HG02884 (cell line): ENCODE data around the gene GGT5.
"Not testable (repeated sequence)": the region's sequence is repeated elsewhere in the genome, so short reads cannot be mapped to it uniquely, and the experiment has no call there.

ENCODE experiments used
- ATAC-seq: cut with Tn5 transposase; IDR thresholded peaks from one replicate; pipeline ENCODE4 v1.9.1; 2021; ENCODE audit warnings: mild to moderate bottlenecking, moderate library complexity; ENCODE audit not compliant: unreplicated experiment

The GGT5 gene

DNA sequence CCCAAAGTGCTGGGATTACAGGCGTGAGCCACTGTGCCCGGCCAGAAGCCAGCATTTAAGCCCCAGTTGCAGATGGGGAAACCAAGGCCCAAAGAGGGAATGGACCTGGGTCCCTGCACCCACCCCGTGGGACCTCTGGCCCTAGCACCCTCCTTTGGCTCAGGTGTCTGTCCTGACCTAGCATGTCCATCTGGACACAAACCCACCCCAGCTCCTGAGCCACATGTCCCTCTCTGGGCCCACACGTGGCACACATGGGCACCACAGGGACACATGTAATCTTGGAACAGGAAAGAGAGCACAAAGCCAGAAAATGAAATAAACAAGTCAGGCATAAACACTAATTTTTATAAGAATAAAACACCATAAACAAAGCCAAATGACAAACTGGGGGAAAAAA is 9.6 kb downstream of the GGT5 start:
- no peak for ATAC-seq

DNA sequence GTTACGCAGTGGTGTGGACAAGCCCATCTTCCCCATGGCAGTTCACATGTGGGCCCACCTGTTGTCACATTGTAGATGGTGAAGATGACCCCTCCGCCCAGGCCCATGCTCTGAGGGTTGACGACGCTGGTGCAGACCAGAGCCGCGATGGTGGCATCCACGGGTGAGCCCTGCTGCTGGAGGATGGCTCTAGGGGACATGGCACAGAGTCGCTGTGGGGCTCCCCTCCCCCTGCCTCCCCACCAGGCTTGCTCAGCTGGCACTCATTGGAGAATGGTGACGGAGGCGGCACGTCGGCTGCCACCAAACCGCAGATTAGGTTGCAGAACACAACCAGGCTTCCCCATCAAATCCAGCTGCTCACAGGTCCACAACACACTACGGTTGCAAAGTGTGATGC is 11.1 kb downstream of the GGT5 start:
- no peak for ATAC-seq

DNA sequence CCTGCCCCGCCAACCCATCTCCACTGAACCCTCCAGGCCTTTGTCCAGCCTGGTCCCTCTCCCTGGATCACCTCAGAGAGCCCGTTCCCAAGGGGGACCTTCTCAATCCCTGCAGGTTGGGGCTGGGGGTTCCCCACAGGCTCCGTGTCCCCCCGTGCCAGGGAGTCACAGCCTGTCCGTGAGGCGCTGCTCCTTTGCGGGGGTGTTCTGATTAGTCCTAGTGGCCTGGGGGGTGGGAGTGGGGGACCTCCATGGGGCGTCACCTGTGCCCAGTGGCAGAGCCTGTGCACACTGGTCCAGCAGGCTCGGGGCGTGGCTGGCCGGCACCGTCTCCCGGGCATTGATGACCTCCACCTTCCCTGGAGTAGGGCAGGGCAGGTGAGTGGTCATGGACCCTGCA is 11.6 kb downstream of the GGT5 start:
- ATAC-seq, result no peak

DNA sequence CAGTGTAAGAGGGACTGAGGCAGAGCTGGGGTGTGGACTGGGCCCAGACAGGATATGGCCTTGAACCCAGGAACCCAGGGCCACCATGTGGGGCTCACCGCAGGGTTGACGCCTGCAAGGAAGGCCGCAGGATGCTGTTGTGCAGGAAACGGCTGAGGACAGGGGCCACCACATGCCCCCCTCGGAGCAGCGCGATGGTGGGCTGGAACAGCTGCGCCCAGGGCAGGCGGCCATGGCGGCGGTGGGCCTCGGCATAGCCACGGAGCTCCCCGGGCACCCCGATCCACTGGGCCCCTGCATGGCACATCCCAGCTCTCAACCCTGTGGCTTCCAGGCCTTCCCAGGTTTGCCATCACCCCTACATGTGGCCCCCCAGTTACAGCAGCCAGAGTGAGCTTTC is 12.2 kb downstream of the GGT5 start:
- no peak for ATAC-seq

DNA sequence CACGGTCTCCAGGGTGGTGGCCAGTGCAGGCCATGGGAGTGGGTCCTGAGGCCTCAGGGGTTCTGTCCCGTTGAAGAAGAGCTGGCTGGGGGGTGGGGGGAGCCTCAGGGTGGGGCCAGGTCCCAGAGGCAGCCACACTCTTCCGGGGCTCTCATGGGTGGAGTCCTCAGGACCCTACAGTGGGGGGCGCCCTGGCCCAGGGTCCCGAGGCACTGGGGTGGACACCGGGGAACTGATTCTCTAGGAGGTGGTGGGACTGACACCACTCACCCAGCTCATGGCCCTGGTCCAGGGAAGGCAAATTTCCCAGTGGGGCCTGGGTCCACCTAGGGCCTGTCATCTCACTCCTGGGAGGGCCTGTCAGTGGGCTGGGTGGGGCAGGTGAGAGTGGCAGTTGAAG is 12.8 kb downstream of the GGT5 start:
- ATAC-seq, result no peak

DNA sequence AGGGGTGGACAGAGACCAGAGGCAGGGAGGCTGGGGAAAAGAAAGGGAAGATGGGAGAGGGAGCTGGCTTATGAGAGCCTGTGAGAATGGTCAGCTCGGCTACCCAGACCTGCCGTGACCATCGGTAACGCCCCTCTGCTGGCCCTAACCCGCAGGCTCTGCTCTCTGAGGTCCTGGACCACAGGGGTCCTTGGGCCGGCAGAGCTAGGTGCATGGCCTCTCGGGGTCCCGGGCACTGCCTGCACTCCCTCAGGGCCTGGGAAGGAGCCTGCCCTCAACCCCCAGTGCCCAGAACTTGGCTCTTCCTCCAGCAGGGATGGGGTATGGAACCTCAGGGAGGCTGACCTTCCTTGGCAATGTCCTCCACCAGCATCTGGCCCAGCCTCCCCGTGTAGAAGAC is 13.2 kb downstream of the GGT5 start:
- ATAC-seq, result no peak

DNA sequence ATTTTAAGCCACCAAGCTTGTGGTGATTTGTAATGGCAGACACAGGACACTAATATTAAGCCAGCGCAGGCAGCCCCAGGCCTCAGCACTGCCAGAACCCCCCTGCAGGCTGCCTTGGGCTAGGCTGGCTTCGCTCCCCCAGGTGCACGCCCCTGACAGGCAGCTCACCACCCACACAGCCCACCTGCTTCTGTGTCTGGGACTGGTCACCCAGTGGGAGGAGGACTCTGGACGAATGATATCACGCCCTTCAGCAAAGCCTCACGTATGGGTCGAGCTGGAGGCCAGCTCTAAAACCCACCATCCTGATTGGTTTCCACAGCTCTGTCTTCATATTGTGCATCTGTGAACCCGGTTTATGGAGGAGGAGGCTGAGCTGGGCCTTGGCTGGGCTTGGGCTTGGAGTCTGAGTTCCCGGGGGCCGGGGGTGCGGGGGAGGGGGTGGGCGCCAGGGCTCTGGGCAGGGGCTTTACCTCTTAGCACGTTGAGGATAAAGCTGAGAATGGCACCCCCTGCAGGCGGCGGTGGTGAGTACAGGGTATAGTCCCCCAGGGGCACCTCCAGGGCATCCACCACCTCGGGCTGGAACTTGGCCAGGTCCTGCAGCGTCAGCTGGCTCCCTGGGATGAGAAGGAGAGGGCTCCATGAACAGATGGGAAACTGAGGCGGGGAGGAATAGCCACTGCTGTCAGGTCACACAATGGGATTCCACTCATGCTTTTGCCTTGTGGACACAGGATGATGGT is 13.8 kb downstream of the GGT5 start:
- no peak for ATAC-seq

DNA sequence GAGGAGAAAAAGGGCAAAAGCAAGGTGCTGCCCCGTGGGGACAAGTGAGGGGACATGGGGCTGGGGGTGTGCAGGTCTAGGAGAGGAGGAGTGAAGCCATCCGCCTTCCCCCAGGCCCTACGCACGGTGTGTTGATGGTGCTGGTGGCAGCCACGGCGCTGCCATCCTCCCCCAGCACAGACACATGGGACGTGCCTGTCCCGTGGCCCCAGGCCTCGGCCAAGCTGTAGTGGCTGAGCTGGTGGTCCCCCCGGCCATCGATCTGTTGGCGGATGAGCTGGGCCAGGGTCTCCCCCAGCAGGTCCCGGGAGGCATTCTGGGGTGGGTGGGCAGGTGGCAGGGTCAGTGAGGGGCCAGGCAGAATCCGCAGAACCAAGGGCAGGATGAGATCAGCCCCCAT is 18.9 kb downstream of the GGT5 start:
- no peak for ATAC-seq

DNA sequence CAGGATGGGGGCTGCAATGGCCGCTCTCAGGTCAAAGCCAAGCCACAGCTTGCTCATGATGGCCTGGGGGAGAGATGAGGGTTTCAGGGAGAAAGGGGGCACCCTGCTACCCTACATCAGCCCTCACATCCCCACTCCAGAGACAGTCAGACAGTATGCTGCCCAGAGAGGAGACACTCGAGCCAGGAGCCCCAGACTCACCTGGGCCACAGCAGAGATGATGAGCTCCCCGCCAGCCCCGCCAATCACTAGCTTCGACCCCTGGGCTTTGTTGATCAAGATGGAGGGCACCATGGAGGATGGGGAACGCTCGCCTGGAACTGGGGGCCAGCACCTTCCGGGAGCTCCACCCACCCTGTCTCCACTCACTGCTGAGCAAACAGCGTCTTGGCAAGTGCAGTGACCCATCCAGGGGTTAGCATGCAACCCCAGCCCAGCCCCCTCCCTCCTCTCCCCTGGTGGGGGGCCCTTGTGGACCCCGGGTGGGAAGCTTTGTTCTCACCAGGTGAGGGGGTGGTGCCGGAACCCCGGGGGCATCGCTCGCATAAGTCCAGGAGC is 19.8 kb downstream of the GGT5 start:
- ATAC-seq, result no peak

DNA sequence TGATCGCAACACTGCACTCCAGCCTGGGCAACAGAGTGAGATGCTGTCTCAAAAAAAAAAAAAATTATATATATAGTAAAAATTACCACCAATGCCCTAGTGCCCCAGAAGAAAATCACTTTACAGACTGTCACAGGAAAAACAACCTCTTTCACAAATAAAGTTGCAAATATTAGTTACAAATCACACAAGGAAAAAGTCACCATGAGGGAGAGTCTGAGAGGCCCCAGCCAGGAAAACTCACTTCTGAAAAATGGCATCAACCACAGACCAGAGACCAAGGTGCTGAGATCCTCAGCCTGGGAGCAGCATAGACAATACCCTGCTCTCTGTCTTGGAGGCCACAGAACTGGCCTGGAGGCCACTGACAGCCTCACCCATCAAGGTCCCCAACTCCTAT is 20.4 kb downstream of the GGT5 start:
- no peak for ATAC-seq

DNA sequence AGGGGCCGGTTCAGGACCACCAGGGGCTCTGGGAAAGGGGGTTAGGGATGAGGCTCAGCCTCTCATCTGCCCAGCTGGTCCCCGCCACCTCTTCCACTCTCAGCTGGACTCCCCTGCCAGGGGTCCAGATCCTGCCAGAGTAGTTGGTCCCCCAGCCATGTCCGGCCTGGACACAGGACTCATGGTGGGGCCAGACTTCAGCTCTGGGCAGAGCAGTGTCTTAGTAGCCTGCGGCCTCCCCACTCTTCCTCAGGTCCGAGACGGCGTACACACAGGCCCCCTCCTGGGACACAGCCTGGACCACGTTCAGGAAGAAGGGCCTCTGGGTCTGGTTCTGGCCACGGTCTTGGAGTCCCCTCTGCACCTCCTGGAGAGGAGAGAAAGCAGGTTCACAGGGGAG is 25.1 kb downstream of the GGT5 start:
- no peak for ATAC-seq

DNA sequence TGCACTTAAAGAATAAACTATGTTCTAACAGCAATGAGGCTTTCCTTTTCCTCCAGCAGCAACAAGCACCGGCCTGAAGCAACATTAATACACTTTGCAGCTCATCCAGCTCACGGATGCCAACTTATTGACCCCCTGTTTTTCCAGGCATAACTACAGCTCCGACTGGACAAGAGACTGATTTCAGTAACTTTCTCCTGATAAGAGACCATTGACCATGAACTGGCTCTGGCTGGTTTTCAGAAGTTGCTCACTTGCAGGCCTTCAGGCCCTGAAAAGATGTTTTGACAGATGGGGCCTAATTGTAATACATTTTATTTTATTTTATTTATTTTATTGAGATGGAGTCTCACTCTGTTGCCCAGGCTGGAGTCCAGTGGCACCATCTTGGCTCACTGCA is 27.5 kb downstream of the GGT5 start:
- no peak for ATAC-seq

DNA sequence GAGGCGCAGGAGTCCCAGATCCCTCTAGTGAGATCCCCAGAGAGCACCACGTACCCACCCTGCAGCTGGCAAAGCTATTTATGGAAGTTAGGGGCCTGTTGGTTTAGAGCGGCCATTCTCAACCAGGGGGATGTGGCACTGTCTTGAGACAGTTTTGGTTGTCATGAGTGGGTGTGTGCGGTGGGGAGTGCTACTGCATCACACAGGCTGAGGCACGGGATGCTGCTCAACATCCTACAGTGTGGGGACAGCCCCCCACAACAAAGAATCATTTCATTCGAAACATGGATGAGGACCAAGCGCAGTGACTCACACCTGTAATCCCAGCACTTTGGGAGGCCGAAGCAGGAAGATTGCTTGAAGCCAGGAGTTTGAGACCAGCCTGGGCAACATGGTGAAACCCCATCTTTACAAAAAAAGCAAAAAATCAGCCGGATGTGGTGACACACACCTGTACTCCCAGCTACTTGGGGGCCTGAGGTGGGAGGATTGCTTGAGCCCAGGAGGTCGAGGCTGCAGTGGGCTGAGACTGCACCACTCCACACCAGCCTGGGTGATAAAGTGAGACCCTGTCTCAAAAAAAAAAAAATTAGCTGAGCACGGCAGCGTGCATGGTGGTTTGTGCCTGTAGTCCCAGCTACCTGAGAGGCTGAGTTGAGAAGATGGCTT is 28.2 kb downstream of the GGT5 start:
- no peak for ATAC-seq

DNA sequence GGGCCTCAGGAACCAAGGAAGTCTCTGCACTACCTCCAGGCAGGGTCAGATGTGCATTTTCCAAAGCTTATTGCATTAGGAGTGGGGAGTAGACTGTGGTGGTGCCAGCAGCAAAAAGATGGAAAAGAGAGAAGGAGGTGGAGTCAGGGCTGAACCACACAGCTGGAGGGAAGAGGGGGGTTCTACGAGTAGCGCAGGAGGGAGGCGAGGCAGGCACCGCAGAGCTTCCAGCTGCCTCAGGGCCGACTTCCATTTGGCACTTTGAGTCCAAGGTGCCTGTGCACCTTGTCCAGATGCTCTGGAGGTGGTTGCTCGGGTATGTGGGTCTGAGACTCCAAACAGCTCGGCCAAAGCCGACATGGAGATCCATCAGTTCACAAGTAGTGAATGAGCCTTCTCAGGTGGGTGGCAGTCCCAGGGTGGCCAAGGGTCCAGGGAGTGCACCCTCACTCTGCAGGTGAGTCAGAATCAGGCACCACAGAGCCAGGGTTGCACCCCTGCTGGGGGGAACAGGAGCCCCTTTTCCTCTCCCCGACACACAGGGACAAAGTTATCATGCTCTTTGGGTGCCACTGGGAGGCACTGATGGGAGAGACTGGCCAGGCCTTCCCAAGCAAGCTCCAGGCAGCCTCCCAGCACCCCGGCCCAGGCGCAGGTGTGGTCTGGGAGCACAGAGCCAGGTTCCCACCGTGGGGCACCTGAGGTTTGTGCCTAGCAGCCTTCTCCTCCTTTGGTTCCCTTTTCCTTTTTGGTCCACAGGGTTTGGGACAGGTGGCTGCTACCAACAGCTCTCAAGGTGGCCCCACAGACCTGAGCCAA is 30.2 kb downstream of the GGT5 start:
- no peak for ATAC-seq

DNA sequence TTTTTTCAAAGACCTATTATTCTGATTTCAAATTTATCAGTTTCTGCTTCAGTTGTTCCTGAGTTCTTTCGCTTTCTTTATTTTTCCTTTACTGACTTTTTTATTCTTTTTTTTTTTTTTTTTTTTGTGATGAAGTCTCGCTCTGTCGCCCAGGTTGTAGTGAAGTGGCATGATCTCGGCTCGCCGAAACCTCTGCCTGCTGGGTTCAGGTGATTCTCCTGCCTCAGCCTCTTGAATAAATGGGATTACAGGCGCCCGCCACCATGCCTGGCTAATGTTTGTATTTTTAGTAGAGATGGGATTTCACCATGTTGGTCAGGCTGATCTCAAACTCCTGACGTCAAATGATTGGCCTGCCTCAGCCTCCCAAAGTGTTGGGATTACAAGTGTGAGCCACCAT is 31.8 kb downstream of the GGT5 start:
- ATAC-seq, result not testable (repeated sequence)

DNA sequence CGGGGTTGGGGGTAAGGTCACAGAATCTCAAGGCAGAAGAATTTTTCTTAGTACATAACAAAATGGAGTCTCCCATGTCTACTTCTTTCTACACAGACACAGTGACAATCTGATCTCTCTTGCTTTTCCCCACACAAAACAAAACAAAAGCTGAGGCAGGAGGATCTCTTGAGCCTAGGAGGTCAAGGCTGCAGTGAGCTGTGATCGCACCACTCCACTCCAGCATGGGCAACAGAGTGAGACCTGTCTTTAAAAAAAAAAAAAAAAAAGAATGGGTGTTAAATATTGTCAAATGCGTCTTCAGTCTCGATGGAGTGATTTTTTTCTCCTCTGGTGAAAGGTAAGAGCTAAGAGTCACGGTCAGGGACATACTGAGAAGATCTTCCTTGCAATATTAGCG is 33.2 kb downstream of the GGT5 start:
- not testable (repeated sequence) for ATAC-seq

DNA sequence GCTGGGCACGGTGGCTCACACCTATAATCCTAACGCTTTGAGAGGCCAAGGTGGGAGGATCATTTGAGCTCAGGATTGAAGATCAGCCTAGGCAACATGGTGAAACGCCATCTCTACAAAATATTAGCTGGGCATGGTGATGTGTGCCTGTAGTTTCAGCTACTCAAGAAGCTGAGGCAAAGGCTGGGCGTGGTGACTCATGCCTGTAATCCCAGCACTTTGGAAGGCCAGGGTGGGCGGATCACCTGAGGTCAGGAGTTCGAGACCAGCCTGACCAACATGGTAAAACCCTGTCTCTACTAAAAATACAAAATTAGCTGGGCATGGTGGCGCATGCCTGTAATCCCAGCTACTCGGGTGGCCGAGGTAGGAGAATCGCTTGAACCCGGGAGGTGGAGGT is 34.5 kb downstream of the GGT5 start:
- not testable (repeated sequence) for ATAC-seq

DNA sequence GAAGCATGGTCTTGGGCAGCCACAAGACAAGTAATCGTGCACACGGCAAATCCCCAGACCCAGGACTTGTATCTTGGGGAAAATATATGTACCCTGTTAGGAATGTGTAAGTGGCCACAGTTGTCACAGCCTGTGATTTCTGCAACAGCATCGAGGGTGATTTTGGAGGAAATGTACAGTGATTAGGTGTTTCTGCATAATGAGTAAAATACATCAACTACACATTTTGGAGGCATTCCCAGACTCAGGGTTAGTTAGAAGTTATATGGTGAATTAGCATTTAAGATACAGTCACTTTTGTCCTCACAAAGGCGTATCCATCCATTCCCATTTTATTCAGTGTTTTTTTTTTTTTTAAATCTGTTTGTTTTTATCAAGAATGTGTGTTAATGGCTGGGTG is 35.2 kb downstream of the GGT5 start:
- no peak for ATAC-seq

DNA sequence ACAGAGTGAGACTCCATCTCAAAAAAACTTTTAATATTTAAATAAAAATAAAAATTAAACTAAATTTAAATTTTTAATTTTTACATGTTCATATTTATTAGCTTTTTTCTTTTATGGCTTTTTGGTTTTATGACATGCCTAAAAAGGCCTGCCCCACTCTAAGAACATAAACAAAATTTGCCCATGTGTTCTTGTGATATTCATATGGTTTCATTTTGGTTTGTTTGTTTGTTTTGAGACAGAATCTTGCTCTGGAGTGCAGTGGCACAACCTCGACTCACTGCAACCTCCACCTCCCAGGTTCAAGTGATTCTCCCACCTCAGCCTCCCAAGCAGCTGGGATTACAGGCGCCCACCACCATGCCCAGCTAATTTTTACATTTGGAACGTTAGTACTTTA is 35.9 kb downstream of the GGT5 start:
- ATAC-seq, result no peak

DNA sequence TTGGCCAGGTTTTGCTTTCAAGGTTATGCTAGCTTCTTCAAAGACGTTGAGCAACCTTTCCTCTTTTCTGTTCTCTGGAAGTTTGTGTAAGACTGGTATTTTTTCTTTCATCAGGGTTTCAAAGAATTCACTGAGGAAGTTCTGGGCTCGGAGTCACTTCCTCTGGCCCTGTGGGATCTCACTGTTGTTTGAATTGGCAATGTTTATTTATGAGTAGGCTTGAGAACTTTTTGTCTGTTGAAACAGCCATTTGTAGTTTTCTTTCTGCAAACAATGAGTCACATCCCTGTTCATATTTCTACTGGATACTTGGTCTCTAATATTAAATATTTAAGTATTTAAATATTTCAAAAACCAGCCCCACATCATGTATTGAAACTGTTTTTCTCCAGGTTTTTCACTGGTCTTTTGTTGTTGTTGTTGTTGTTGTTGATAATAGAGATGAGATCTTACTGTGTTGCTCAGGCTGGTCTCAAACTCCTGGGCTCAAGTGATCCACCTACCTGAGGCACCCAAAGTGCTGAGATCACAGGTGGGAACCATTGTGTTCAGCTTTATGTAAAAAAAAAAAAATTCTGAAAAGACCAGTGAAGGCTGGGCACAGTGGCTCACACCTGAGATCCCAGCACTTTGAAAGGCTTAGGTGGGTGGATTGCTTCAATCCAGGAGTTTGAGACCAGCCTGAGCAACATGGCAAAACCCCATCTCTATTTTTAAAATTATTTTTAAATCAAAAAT is 36.7 kb downstream of the GGT5 start:
- ATAC-seq, result no peak
